GM19239 (cell line): ENCODE measurements around the gene CDC42BPG.

Source experiments
- DNase-seq: peaks from one replicate; pipeline ENCODE4 v3.0.0; 2011; ENCODE audit warnings: low spot score; ENCODE audit not compliant: insufficient read length
- FAIRE-seq: peaks from 2 replicates; lab custom pipeline; 2011; peaks lifted over from hg19 to GRCh38; lab: Jason Lieb, UNC

Gene CDC42BPG

GRCh38 chr11:64793271-64794160 lies 50.9 kb downstream of the CDC42BPG start:
- FAIRE-seq (no peak), DNase-seq (no peak)

GRCh38 chr11:64792482-64792881 lies 52.0 kb downstream of the CDC42BPG start:
- DNase-seq (no peak), FAIRE-seq (no peak)

- FAIRE-seq: no peak
- DNase-seq: no peak
Observed at GRCh38 chr11:64791781-64792291, 52.6 kb downstream of the CDC42BPG start.

- DNase-seq (no peak), FAIRE-seq (no peak)
Observed at GRCh38 chr11:64790205-64791095, 54.0 kb downstream of the CDC42BPG start.

GRCh38 chr11:64789331-64790204 lies 54.9 kb downstream of the CDC42BPG start:
- FAIRE-seq (no peak), DNase-seq (no peak)

GRCh38 chr11:64788321-64789215 lies 55.9 kb downstream of the CDC42BPG start:
- no peak for DNase-seq
- FAIRE-seq: no peak

- DNase-seq (peak; percentile 77), FAIRE-seq (peak; percentile 11)
Observed at GRCh38 chr11:64787526-64788320, 56.7 kb downstream of the CDC42BPG start.

GRCh38 chr11:64786308-64786707 lies 58.1 kb downstream of the CDC42BPG start:
- DNase-seq: no peak

GRCh38 chr11:64784813-64785581 lies 59.5 kb downstream of the CDC42BPG start:
- FAIRE-seq (no peak), DNase-seq (no peak)

More at GRCh38 chr11:64786308-64786707, 58.1 kb downstream of the CDC42BPG start:
- FAIRE-seq: no peak

GRCh38 chr11:64778473-64779298 lies 65.8 kb downstream of the CDC42BPG start, which contains the start of gene SF1:
TSS of gene SF1 (minus strand) at chr11:64778542. CDS start at chr11:64778392, 150 bp downstream.
- FAIRE-seq (peak; percentile 97), DNase-seq (peak; percentile 92)

GRCh38 chr11:64778223-64778472 lies 66.3 kb downstream of the CDC42BPG start:
- no peak for FAIRE-seq
- DNase-seq: no peak

GRCh38 chr11:64777449-64778222 lies 66.8 kb downstream of the CDC42BPG start:
- DNase-seq (peak; percentile 71), FAIRE-seq (peak; percentile 65)

GRCh38 chr11:64776875-64777274 lies 67.6 kb downstream of the CDC42BPG start:
- DNase-seq (no peak), FAIRE-seq (no peak)

GRCh38 chr11:64776425-64776824 lies 68.0 kb downstream of the CDC42BPG start:
- DNase-seq (no peak), FAIRE-seq (no peak)

- DNase-seq (no peak), FAIRE-seq (no peak)
Observed at GRCh38 chr11:64774144-64774543, 70.3 kb downstream of the CDC42BPG start.
